Stimulated activated naive CD8-positive, alpha-beta T cell treated with anti-CD3 and anti-CD28 coated beads, Interleukin-15, Interleukin-2, amounts not matched to agents 100 ng/mL and 50 ng/mL, for 24 hours (primary cell): ENCODE results near the gene E2F7.
"Not testable (repeated sequence)": the region's sequence is repeated elsewhere in the genome, so short reads cannot be mapped to it uniquely, and the experiment has no call there.

Source experiments
- H3K27ac Mint-ChIP-seq: one replicate; pipeline ENCODE4 v1.8.0; 2021; ENCODE audit warnings: mild to moderate bottlenecking, mixed read lengths
- H3K27me3 Mint-ChIP-seq: one replicate; pipeline ENCODE4 v1.8.0; 2021; ENCODE audit warnings: mixed read lengths
- H3K36me3 Mint-ChIP-seq: one replicate; pipeline ENCODE4 v1.8.0; 2021; ENCODE audit warnings: low read depth, mixed read lengths
- H3K4me1 Mint-ChIP-seq: one replicate; pipeline ENCODE4 v1.8.0; 2021; ENCODE audit warnings: low read depth, mixed read lengths
- H3K4me3 Mint-ChIP-seq: one replicate; pipeline ENCODE4 v1.8.0; 2021; ENCODE audit warnings: mild to moderate bottlenecking, mixed read lengths
- H3K9me3 Mint-ChIP-seq: one replicate; pipeline ENCODE4 v1.8.0; 2021; ENCODE audit warnings: mixed read lengths

E2F7 gene

DNA sequence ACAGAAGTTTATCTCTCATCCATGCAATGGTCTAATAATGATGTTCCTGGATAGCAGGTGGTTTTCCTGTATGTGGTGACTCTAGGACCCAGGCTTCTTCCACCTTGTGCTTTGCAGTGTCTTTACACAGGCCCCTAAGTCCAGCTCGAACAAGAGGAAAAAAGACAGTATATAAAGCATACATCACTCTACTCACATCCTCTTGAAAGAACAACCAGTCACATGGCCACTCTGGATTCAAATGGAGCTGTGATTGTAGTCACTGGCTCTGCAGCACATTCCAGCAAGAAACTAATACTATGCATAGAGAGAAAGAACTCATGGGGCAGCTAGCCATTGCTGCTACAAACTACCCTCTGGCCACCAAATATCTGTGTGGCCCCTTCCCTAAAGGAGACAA, 11.5 kb upstream of the E2F7 start:
- H3K4me1 Mint-ChIP-seq, result no peaks in the 10 kb centered on the region
- H3K27me3 Mint-ChIP-seq, result peaks cover 34% of the 10 kb centered on the region
- no peak overlapping the region for H3K4me3 Mint-ChIP-seq
- H3K27ac Mint-ChIP-seq, result no peak overlapping the region
- H3K9me3 Mint-ChIP-seq, result no peaks in the 10 kb centered on the region
- no peaks in the 10 kb centered on the region for H3K36me3 Mint-ChIP-seq

DNA sequence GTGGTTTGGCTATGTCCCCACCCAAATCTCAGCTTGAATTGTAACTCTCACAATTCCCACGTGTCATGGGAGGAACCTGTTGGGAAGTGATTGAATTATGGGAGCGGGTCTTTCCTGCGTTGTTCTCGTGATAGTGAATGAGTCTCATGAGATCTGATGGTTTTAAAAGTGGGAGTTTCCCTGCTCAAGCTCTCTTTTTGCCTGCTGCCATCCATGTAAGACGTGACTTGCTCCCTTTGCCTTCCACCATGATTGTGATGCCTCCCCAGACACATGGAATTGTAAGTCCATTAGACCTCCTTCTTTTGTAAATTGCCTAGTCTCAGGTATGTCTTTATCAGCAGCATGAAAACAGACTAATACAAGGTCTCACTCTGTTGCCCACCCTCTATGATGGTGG, 8.5 kb upstream of the E2F7 start:
- not testable (repeated sequence) for H3K4me1 Mint-ChIP-seq, H3K4me3 Mint-ChIP-seq, H3K36me3 Mint-ChIP-seq, H3K27ac Mint-ChIP-seq, H3K9me3 Mint-ChIP-seq
- peaks cover 36% of the 10 kb centered on the region for H3K27me3 Mint-ChIP-seq

DNA sequence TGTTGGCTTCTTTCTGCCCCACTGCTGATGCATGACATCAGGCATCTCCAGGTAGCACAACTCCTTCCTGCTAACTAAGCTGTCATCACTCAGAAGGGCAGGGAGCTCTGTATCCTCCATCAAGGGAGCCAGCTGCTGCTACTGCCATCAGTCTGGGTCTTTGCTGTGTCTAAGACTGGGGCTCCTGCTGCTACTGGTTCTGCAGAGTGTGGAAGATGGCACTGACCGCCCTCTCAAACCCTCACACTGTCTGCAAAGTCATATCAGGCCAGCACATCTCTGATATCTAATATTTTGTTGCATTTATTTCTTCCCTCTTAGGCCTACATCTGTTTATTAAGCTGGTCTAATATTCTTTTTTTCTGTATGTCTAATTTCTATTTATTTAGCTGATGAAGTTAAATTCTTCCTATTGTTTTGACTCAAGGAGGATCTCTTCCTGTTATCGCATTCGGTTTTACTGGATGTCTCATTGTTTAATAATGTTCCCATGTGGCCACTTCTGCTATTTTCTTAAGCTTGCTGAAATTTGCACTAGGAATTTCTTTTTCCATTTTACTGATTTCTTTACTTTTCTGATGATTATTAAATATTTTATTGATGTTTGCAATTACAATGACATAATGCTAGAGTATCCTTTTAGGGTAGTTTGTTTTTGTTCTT, 7.6 kb upstream of the E2F7 start:
- H3K4me3 Mint-ChIP-seq, result no peak overlapping the region
- H3K4me1 Mint-ChIP-seq, result no peaks in the 10 kb centered on the region
- peaks cover 34% of the 10 kb centered on the region for H3K27me3 Mint-ChIP-seq
- no peak overlapping the region for H3K27ac Mint-ChIP-seq
- H3K9me3 Mint-ChIP-seq, result no peaks in the 10 kb centered on the region
- no peaks in the 10 kb centered on the region for H3K36me3 Mint-ChIP-seq

DNA sequence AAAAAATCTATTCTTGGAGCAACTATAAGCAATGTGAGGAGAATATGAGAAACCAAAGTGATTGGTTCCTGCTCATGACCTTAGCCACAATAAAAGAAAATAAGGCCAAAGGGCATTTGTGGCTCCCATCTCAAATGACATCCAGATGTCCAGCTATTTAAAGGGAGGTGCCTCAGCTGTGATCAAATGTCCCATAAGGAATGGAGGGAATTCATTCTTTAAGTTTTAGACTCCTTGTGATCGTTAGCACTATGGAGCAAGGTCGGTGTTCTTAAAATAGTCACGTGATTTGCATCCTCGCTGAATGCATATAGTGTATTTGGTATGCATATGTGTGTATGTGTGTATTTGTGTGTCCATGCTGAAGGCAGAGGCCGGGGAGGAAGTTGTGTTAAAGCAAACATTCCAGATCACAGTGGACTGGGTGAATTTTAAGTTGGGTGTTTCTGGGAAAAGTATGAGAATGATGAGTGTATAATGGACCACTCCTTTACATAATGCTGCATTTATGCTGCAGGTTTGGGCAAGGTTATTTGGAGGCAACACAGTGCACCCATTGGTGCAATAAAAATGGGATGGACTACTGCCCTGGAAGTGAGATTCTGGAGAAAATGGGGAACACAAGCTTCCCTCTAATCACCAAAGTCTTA, 5.6 kb upstream of the E2F7 start:
- Mint-ChIP-seq H3K36me3 (no peaks in the 10 kb centered on the region), H3K4me1 (no peaks in the 10 kb centered on the region), H3K27me3 (peaks cover 29% of the 10 kb centered on the region), H3K27ac (no peak overlapping the region), H3K4me3 (no peak overlapping the region), H3K9me3 (no peaks in the 10 kb centered on the region)

DNA sequence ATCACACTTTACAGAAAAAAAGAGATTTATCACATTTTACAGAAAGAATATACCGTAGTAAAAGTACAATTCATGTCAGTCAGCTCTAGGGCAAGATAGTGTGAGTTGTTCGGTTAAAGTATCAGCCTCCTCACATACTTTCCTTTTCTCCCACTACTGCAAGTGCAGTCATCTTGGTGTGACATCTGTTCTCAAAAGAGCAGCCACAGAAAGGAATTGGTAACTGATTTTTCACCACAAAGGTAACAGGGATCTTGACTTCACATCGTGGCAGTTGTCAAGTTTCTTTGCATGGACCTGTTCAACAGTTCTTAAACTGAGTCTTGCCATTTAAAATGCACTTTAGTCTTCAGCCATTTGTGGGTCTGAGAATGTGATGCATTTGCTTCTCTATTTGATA, 5.0 kb upstream of the E2F7 start:
- Mint-ChIP-seq H3K4me1 (no peaks in the 10 kb centered on the region), H3K36me3 (no peaks in the 10 kb centered on the region), H3K9me3 (no peaks in the 10 kb centered on the region), H3K4me3 (no peak overlapping the region), H3K27ac (no peak overlapping the region), H3K27me3 (peaks cover 30% of the 10 kb centered on the region)

DNA sequence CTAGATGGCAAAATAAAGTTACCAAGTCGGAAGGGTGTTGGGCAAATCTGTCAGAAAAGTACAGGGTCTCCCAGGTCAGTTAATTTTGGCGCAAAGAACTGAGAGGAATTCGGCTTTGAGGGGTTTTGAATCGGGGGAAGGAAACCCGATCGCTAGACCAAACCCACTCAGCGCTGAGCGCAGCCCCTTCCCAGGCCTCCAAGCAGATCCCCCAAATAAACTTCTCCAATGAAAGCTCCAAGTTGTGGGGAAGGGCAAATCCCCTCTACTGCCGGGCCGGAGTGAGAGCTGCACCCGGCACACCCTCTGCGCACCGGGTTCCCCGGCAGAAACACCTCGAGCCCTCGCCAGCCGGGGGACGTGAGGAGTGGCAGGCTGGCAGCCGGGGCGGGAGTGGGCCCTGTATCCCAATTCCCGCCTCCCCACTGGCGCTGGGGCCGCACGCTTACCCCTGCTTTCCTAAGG, 441 bp downstream of the E2F7 start:
- Mint-ChIP-seq H3K4me3 (peak overlapping the region; percentile 87), H3K36me3 (peaks cover 10% of the 10 kb centered on the region), H3K27me3 (peaks cover 46% of the 10 kb centered on the region), H3K9me3 (no peaks in the 10 kb centered on the region), H3K27ac (peak overlapping the region; percentile 23), H3K4me1 (peaks cover 9% of the 10 kb centered on the region)

DNA sequence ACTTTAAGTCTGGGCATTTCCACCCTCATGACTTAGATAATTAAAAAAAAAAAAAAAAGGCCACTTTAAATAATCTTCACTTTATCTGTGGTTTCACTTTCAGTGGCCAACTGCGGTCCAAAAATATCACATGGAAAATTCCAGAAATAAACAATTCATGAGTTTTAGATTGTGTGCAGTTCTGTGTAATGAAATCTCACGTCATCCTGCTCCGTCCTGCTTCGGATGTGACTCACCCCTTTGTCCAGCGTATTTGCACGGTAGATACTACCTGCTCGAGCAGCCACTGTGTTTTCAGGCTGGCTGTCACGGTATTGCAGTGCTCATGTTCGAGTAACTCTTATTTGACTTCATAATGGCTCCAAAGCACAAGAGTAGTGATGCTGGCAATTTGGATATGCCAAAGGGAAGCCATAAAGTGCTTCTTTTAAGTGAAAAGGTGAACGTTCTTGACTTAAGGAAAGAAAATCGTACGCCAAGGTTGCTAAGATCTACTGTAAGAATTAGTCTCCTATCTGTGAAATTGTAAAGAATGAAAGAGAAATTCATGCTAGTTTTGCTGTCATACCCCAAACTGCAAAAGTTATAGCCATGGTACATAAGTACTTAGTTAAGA, 2.4 kb downstream of the E2F7 start:
- Mint-ChIP-seq H3K36me3 (peaks cover 10% of the 10 kb centered on the region), H3K27me3 (peaks cover 35% of the 10 kb centered on the region), H3K27ac (no peak overlapping the region), H3K4me1 (peaks cover 9% of the 10 kb centered on the region), H3K4me3 (no peak overlapping the region), H3K9me3 (no peaks in the 10 kb centered on the region)

DNA sequence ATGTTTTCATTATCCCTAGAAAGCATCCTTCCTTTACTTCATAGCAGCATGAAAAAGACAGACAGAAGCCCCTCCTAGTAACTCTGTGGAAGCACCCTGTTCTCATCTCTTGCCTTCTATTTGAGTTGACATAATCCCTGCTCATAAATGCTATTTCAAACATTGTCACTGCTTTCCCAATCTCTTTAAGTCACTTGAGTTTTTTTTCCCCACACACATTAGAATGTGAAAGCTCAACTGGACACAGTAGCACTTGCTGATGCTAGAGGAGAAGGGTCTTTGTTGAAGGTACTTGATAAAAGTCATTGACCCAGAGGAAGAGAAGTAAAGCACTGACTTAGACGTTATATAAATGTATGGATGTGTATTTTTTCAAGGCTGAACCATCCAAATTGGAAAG, 3.0 kb downstream of the E2F7 start:
- H3K36me3 Mint-ChIP-seq, result peaks cover 10% of the 10 kb centered on the region
- H3K4me3 Mint-ChIP-seq, result no peak overlapping the region
- no peak overlapping the region for H3K27ac Mint-ChIP-seq
- peaks cover 31% of the 10 kb centered on the region for H3K27me3 Mint-ChIP-seq
- H3K4me1 Mint-ChIP-seq, result peaks cover 9% of the 10 kb centered on the region
- no peaks in the 10 kb centered on the region for H3K9me3 Mint-ChIP-seq

DNA sequence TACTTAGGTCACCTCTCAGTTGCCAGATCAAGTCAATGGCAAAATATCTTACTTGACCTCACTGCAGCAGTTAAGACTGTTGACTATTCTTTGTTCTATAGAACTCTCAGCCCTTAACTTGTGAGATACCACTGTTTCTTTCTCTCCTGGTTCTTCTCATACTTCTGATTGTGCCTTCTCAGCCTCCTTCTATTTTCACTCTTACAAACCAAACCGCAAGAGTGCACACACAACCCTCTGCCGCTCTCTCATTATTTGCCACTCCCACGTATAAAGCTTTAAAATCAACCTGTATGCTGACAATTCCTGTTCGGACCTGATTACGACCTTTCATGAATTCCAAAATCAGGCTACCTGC, 4.5 kb downstream of the E2F7 start:
- no peak overlapping the region for H3K27ac Mint-ChIP-seq
- H3K4me1 Mint-ChIP-seq, result peaks cover 9% of the 10 kb centered on the region
- H3K4me3 Mint-ChIP-seq, result no peak overlapping the region
- H3K36me3 Mint-ChIP-seq, result peaks cover 15% of the 10 kb centered on the region
- peaks cover 27% of the 10 kb centered on the region for H3K27me3 Mint-ChIP-seq
- H3K9me3 Mint-ChIP-seq, result no peaks in the 10 kb centered on the region

DNA sequence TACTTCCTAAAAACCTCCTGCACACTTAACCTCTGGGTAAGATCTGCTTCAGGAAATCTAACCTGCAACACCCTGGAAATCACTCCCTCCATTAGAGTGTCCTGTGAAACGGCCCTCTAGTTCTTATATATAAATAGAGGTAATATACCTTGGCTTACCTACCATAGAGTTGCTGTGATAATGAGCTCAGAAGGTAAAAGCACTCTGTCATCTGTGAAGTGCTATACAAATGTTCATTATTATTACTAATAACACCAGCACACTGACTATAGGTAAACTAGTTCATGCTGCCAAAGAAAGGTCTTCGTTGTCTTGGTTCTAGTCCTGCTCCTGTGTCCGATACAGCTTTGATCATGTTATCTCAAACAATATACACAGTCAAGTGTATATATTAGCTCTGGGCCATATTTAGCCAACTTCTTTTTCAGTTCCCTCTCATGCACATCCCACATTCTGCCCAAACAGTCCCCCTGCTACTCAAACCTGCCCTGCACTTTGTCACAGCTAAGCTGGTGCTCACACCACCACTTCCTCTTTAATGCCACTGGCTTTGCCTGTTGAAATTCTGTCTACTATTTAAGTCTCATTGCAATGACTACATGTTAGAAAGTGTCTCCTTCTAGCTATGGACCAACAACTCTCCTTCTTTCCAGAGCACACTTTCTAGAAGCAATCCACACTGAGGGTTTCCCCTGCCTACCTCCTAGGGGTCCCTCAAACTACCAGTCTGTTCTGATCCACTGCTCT, 5.1 kb downstream of the E2F7 start:
- Mint-ChIP-seq H3K27ac (no peak overlapping the region), H3K36me3 (peaks cover 15% of the 10 kb centered on the region), H3K4me1 (peaks cover 9% of the 10 kb centered on the region), H3K27me3 (peaks cover 27% of the 10 kb centered on the region), H3K9me3 (no peaks in the 10 kb centered on the region), H3K4me3 (no peak overlapping the region)

DNA sequence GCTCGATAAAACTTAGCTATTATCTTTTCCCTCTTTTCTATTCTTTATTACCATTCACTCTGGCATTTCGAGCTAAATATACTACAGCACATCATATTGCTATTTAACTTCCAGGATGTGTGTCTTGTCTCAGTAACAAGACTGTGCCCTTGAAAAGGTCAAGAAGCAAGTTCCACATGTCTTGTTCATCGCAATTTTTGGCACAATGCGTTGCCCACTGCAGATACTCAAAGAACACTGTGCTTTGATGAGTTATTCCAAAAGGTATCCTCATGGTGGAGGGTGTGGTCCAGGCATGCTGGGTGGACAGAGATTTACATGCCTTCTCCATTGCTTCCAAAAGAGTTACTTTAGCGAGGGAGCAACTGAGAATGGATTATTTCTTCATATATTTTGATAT, 6.6 kb downstream of the E2F7 start:
- H3K4me3 Mint-ChIP-seq, result no peak overlapping the region
- H3K9me3 Mint-ChIP-seq, result no peaks in the 10 kb centered on the region
- peaks cover 15% of the 10 kb centered on the region for H3K36me3 Mint-ChIP-seq
- H3K4me1 Mint-ChIP-seq, result peaks cover 5% of the 10 kb centered on the region
- peaks cover 19% of the 10 kb centered on the region for H3K27me3 Mint-ChIP-seq
- H3K27ac Mint-ChIP-seq, result no peak overlapping the region

DNA sequence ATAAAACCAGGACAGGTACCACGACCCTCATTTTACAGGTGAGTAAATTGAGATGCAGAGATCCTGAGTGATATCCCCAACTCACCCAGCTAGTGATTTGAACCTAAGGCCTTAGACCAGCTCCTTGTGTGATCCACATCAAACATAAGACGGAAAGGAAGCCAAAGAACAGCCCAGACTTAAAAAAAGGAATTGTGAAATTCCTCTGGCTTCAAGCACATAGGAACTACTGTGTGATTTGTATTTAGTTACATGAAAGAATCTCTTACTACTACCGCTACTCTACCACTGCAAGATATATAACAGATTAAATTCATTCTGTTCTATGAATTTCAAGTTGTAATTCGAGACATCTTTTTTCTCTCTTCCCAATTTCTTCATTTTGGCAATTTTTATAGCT, 10.5 kb downstream of the E2F7 start:
- Mint-ChIP-seq H3K27me3 (no peaks in the 10 kb centered on the region), H3K36me3 (peaks cover 5% of the 10 kb centered on the region), H3K4me3 (no peak overlapping the region), H3K9me3 (no peaks in the 10 kb centered on the region), H3K4me1 (no peaks in the 10 kb centered on the region), H3K27ac (no peak overlapping the region)

DNA sequence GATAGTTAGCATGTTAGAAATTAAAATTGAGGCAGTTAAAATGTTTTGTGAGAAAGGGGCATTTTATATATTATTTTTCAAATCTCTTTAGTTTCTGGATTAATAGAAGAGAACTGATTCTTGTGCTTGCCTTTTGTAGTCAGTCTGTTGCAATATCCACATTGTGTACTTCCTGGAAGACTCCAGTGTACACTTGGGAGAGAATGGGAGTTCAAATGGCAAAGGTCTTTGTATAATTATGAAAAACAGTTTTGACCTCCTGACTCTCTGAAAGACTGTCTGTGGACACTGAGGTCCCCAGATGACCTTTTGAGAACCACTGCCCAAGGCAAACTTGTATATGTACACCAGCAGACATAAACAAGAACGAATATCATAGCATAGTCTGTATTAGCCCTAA, 12.1 kb downstream of the E2F7 start:
- Mint-ChIP-seq H3K9me3 (no peaks in the 10 kb centered on the region), H3K27me3 (no peaks in the 10 kb centered on the region), H3K27ac (no peak overlapping the region), H3K4me3 (no peak overlapping the region), H3K36me3 (peaks cover 5% of the 10 kb centered on the region), H3K4me1 (no peaks in the 10 kb centered on the region)

DNA sequence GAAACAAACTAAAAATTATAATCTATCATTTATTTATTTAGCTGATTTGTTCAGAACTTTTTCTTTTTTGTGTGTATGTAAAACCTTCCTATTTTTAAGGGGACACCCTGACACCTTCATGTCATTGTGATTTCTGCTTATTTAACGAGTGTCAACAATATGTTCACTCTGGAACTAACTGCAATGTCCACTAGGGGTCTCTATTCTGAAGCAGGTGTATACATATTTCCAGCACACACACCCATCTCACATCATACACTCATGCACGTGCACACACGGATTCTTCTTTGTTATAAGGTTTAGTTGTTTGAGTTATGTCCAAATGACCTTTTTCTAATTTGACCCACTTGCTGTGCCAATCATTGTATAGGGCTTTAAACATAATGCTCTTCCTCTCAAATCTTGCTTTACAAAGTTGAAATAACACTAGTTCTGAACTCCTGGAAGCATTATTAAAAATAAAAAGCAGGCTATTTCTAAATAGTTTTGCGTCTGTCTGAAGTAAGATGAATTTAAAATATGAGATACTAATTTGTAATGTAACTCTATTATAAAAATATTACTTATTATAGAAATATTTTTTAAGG, 15.5 kb downstream of the E2F7 start:
- Mint-ChIP-seq H3K9me3 (no peaks in the 10 kb centered on the region), H3K4me3 (no peak overlapping the region), H3K4me1 (no peaks in the 10 kb centered on the region), H3K27ac (no peak overlapping the region), H3K36me3 (peaks cover 6% of the 10 kb centered on the region), H3K27me3 (no peaks in the 10 kb centered on the region)
